C4-2B (cell line): ENCODE results near the gene DGKG.

Source experiments
- H3K27ac ChIP-seq: fragments of 450-650 bp; 2 replicates; pipeline ENCODE4 v1.5.1; 2017
- ZFX ChIP-seq: fragments of 450-650 bp; IDR thresholded peaks from 2 replicates; pipeline ENCODE4 v1.6.1; 2017
- TF ChIP-seq, protein P1 (sequence below): fragments of 450-650 bp; conservative IDR thresholded peaks from 2 replicates; pipeline ENCODE4 v1.5.1; 2017; ENCODE audit warnings: mild to moderate bottlenecking

DGKG gene

DNA sequence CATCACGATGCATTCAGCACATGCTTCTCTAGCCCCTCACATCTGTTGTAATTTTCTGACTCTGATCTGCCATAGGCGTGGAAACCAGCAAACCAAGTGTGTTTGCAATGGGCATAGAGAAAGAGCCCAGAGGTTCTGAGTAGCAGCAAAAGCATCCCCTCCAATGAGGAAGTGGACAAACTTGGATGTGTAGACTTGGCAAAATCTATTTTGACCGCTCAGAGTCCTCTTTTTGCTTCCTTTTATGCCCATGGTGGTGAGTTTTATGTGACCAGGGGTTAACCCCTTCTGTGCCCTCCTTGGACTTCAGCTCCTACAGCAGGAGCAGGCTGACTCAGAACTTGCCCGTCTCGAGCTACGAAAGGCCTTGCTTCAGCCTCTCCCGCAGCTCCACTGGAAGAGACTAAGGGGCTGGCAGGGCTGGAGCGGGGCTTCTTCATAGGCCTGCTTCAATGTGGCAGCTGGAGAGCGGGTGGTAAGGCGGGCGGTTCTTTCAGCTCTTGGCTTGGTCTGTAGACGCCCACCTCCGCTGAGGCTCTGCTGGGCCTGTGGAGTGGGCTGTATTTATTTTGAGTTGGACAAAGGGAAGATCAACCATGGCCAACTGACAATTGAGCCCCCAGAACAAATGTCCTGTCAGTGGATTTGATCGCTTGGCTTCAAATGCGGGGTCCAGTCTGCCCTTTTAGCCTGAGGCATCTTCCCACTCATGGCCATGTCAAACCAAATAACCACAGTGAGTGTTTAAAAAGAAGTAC is 246.6 kb downstream of the DGKG start:
- no peak overlapping the region for H3K27ac ChIP-seq
- TF ChIP-seq, protein P1, sequence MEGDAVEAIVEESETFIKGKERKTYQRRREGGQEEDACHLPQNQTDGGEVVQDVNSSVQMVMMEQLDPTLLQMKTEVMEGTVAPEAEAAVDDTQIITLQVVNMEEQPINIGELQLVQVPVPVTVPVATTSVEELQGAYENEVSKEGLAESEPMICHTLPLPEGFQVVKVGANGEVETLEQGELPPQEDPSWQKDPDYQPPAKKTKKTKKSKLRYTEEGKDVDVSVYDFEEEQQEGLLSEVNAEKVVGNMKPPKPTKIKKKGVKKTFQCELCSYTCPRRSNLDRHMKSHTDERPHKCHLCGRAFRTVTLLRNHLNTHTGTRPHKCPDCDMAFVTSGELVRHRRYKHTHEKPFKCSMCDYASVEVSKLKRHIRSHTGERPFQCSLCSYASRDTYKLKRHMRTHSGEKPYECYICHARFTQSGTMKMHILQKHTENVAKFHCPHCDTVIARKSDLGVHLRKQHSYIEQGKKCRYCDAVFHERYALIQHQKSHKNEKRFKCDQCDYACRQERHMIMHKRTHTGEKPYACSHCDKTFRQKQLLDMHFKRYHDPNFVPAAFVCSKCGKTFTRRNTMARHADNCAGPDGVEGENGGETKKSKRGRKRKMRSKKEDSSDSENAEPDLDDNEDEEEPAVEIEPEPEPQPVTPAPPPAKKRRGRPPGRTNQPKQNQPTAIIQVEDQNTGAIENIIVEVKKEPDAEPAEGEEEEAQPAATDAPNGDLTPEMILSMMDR = no peak
- no peak for TF ChIP-seq ZFX

DNA sequence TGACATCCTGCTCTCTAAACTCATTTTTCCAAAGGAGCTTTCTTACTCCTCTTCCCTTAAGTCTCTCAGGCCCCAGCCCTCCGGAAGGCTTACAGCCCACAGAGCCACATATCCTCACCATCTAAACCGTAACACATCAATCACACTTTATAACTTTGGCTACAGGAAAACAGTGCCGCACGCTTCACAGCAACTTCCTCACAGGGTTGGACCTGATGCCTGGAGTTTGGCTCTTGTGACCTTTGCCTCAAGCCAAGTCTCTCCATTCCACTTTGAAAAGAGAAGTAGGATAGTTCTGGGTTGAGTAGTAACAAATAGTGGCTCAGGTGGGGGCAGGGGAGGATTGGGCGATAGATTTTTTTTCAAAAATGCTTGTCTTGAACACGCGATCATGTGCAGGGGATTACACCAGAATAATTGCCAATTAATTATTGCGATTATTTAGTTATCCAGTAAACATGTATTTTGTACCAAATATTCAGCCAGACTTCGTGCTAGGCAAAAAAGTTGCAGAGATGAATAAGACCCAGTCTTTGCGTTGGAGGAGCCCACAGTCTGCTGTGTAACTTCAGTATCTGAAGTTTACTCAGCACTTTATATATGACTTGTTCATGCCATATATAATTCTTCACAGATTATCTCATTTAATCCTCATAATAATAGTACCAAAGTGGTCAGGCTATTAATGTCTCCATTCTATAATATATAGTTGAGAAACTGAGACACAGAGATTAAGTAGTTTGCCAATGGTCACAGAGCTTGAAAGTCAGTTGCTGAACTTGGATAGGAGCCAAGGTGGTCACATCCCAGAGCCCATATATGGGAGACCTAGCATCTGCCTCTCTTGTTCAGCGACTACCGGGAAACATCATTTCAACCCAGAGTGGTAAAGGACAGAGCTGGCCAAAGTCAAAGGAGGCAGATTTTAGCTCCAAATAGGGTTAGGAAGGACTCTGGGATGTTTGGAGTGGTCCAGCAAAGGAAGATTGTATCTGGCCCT is 250.8 kb downstream of the DGKG start:
- no peak for TF ChIP-seq ZFX
- TF ChIP-seq, protein P1 = no peak
- no peak overlapping the region for H3K27ac ChIP-seq

DNA sequence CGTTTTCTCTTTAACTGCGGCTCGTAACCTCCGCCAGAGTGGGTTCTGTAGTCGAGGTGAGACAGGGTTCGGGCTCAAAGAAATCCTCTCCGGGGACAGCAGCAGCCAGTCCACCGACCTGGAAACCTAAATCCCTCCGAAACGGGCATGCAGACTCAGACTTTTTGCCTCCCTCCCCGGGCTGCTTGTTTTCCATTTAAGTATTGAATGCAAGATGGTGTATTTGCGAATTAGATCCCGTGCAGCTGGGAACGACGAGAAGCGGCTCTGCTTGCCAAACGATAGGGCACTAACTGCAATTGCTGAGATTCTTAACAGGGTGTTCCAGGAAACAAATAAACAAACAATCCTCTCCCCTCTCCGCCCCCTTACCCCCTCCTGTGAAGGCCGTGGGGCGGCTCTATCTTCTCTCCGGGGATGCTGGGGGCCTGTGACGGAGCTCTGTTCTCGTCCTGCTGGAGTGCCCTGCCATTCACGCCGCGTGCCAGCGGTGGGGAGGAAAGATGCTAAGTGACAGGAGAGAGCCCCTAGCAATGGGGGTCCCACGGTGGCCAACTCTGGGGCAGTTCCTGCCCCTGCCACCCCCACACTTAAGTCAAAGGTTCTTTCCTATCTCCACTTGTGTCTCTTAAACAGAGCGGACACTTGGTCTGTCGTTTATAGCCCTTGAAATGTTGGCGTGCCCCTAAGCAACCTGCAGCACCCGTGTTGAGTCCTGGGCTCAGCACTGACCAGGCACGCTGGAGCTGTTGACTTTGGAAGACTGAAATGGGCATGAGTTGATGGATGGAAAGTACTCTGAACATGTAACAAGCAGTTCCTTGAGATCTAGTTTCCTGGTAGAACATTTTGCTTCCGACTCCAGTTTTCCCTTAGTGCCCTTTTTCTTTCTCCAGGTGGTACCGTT is 251.9 kb downstream of the DGKG start:
- TF ChIP-seq, protein P1 = no peak
- TF ChIP-seq ZFX = no peak
- H3K27ac ChIP-seq = no peak overlapping the region

DNA sequence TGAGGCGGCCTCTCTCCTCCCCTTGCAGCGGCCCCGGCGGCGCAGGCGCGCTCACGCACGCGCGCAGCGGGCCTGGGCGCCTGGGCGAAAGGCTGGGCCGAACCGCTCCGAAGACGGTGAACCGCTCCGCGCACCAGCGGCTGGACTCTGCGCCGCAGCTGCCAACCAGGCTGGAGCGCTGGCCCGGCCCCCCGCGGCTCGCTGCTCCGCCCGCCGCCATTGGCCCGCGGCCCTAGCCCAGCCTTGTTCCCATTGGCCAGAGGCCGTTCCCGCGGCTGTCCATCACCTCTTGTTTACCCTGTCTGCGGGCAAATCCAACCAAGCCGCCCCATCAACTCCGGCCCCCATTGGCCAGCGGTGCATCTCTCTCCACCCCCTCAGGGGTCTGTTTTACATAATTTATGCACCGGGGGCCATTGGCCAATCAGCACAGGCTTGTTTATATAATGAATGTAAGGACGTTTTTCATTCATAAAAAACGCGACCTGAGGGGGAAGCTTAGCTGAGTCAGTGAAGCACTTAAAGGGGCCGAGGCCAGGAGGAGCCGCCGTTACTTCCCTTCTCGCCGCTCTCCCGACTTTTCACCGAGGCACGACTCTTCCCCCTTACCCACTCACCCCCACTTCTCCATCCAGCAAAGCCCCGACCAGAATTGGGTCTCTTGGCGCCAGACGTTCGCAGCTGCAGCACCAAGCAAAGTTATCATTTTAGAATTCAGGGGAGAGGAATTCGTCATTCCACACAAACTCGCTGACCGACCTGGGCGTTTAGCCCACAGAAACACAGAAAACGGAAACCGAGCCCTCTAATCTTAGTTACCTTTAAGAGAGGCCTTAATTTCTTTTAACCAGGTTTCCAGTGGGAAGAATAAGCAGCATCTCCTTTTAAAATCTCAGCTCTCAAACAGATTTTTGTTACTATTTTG is 252.8 kb downstream of the DGKG start, which contains the start of gene ETV5:
ETV5 (minus strand) TSS at position 149 of the 925 bp plus-strand sequence. CDS start 3,221 bp downstream, outside the sequence.
- H3K27ac ChIP-seq = no peak within 1 kb of the TSS
- TF ChIP-seq ZFX = no peak
- TF ChIP-seq, protein P1 = no peak

DNA sequence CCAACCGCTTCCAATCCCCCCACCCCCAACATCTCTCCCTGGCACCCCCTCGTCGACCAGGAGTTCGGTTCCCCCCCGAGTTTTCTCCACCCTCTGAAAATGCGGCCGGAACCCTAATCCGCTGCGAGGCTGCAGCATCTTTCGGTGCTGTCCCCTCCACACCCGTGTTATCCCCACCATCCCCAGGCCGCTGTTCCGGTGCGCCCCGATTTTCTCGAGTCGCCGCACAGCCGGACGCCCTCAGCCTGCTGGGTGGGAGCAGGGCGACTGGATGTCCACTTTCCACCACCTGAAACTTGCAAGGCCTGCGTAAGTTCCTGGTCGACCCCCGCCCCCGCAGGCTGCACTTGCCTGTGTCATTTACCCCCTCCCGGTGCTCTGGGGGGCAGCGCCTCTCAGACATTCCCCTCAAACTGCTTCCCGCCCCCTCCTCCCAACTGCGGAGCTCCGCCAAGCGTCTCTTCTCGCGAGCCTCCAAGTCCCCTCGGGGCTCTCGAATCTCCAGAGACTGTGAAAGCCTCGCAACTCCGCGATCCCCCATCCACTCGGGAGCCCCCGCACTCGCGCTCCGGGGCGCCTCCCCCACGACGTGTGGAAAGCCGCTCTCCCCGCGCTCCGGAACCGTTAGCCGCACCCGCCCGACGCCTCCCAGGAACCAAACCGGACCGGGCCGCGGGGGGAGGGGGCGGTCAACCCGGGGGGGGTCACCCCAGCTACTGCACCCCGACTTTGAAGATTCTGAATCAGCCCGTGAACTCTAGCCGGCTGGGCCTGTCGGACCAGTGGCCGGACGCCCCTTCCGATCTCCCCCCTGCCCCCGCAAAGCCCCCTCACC is 253.7 kb downstream of the DGKG start:
- TF ChIP-seq, protein P1 = no peak
- no peak for TF ChIP-seq ZFX

More for the DNA sequence above, 253.7 kb downstream of the DGKG start:
- H3K27ac ChIP-seq = no peak overlapping the region
